KMS-11 (cell line): Measurements from ENCODE around the gene OSBPL1A.

Experiments used
- H2AFZ ChIP-seq: fragments of 200-600 bp; sonication (generic); 2 replicates; pipeline ENCODE4 v1.6.1; 2016; ENCODE audit warnings: antibody characterized with exemption, mixed run types, low read depth
- H3K27ac ChIP-seq: fragments of 200-600 bp; sonication (generic); 2 replicates; pipeline ENCODE4 v1.6.1; 2016; ENCODE audit warnings: mild to moderate bottlenecking, mixed run types
- H3K27me3 ChIP-seq: fragments of 200-600 bp; sonication (generic); 2 replicates; pipeline ENCODE4 v1.6.1; 2017; ENCODE audit warnings: mild to moderate bottlenecking, low read depth, mixed run types, moderate library complexity; ENCODE audit not compliant: insufficient read depth
- H3K36me3 ChIP-seq: fragments of 200-600 bp; sonication (generic); 2 replicates; pipeline ENCODE4 v1.6.1; 2017; ENCODE audit warnings: mild to moderate bottlenecking, mixed run types; ENCODE audit not compliant: insufficient read depth
- H3K4me1 ChIP-seq: fragments of 200-600 bp; sonication (generic); 2 replicates; pipeline ENCODE4 v1.6.1; 2016; ENCODE audit warnings: mild to moderate bottlenecking, low read depth, mixed run types; ENCODE audit not compliant: poor library complexity, severe bottlenecking
- H3K4me2 ChIP-seq: fragments of 200-600 bp; sonication (generic); 2 replicates; pipeline ENCODE4 v1.7.0; 2016; ENCODE audit warnings: mild to moderate bottlenecking, mixed run types
- H3K4me3 ChIP-seq: fragments of 200-600 bp; sonication (generic); IDR thresholded peaks from 2 replicates; pipeline ENCODE4 v1.6.1; 2017; ENCODE audit warnings: low read depth, low read length, mixed read lengths; ENCODE audit not compliant: insufficient read depth
- H3K79me2 ChIP-seq: fragments of 200-600 bp; sonication (generic); 2 replicates; pipeline ENCODE4 v1.6.1; 2016; ENCODE audit warnings: low read depth, mixed run types; ENCODE audit not compliant: insufficient read depth
- H3K9ac ChIP-seq: fragments of 200-600 bp; sonication (generic); 2 replicates; pipeline ENCODE4 v1.6.1; 2016; ENCODE audit warnings: mild to moderate bottlenecking, mixed run types
- H4K20me1 ChIP-seq: fragments of 200-600 bp; sonication (generic); 2 replicates; pipeline ENCODE4 v1.6.1; 2016; ENCODE audit warnings: mild to moderate bottlenecking, mixed run types; ENCODE audit not compliant: insufficient read depth
- TF ChIP-seq, protein P1 (sequence below): fragments of 200-600 bp; sonication (generic); conservative IDR thresholded peaks from 2 replicates; pipeline ENCODE4 v1.6.1; 2017; ENCODE audit warnings: low read depth, mild to moderate bottlenecking, antibody characterized with exemption, low read length, moderate library complexity, mixed read lengths

OSBPL1A gene

GRCh38 chr18:24201699-24202687 lies 195.6 kb downstream of the OSBPL1A start:
- TF ChIP-seq, protein P1, sequence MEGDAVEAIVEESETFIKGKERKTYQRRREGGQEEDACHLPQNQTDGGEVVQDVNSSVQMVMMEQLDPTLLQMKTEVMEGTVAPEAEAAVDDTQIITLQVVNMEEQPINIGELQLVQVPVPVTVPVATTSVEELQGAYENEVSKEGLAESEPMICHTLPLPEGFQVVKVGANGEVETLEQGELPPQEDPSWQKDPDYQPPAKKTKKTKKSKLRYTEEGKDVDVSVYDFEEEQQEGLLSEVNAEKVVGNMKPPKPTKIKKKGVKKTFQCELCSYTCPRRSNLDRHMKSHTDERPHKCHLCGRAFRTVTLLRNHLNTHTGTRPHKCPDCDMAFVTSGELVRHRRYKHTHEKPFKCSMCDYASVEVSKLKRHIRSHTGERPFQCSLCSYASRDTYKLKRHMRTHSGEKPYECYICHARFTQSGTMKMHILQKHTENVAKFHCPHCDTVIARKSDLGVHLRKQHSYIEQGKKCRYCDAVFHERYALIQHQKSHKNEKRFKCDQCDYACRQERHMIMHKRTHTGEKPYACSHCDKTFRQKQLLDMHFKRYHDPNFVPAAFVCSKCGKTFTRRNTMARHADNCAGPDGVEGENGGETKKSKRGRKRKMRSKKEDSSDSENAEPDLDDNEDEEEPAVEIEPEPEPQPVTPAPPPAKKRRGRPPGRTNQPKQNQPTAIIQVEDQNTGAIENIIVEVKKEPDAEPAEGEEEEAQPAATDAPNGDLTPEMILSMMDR = no peak
- Histone ChIP-seq H3K79me2 (no peaks in the 10 kb centered on the region), H3K4me3 (no peak overlapping the region), H2AFZ (no peak overlapping the region), H3K27ac (no peak overlapping the region), H3K4me2 (no peak overlapping the region), H3K9ac (no peak overlapping the region), H4K20me1 (no peaks in the 10 kb centered on the region), H3K4me1 (peaks cover 18% of the 10 kb centered on the region), H3K36me3 (no peaks in the 10 kb centered on the region), H3K27me3 (no peaks in the 10 kb centered on the region)

- H3K36me3 ChIP-seq = no peaks in the 10 kb centered on the region
- no peak overlapping the region for H3K9ac ChIP-seq
- H3K4me2 ChIP-seq = no peak overlapping the region
- H2AFZ ChIP-seq = no peak overlapping the region
- TF ChIP-seq, protein P1 = no peak
- no peaks in the 10 kb centered on the region for H3K79me2 ChIP-seq
- no peaks in the 10 kb centered on the region for H3K27me3 ChIP-seq
- H3K4me1 ChIP-seq = peaks cover 31% of the 10 kb centered on the region
- no peak overlapping the region for H3K27ac ChIP-seq
- H3K4me3 ChIP-seq = no peak overlapping the region
- no peaks in the 10 kb centered on the region for H4K20me1 ChIP-seq
These were observed 196.9 kb downstream of the OSBPL1A start for GRCh38 chr18:24200494-24201290.

DNA sequence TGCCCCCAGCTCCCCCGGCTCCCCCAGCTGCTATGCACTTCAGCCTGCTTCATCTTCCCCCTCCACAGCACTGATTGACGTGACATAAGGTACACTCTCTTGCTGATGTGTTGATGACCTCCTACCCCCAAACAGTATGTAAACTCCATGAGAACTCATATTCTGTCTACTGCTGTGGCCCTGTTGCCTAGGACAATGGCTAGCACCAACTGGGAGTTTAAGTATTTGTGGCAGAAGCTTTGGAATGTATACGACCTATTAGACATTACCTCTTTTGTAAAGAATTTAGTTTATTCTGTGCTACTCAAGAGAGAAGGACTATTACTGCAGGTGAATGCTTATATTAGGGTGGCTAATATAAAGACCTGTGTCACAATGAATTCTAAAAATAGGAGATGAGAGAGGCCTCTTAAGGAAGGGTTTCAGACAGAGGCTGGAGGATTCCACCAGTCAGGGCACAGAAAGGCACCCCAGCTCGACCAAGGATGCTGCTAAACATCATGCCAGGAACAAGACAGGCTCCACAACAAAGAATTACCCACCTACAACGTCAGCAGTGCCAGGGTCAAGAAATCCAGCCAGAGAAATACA lies 198.2 kb downstream of the OSBPL1A start:
- Histone ChIP-seq H4K20me1 (no peaks in the 10 kb centered on the region), H3K4me3 (no peak overlapping the region), H3K27me3 (no peaks in the 10 kb centered on the region), H3K36me3 (no peaks in the 10 kb centered on the region), H2AFZ (no peak overlapping the region), H3K9ac (no peak overlapping the region), H3K4me2 (no peak overlapping the region), H3K4me1 (peaks cover 43% of the 10 kb centered on the region), H3K79me2 (no peaks in the 10 kb centered on the region), H3K27ac (no peak overlapping the region)
- TF ChIP-seq, protein P1 = no peak

- no peaks in the 10 kb centered on the region for H4K20me1 ChIP-seq
- TF ChIP-seq, protein P1 = no peak
- H3K4me1 ChIP-seq = peaks cover 50% of the 10 kb centered on the region
- H3K27me3 ChIP-seq = no peaks in the 10 kb centered on the region
- no peaks in the 10 kb centered on the region for H3K36me3 ChIP-seq
- H3K27ac ChIP-seq = no peak overlapping the region
- no peak overlapping the region for H2AFZ ChIP-seq
- no peak overlapping the region for H3K4me3 ChIP-seq
- no peak overlapping the region for H3K4me2 ChIP-seq
- H3K9ac ChIP-seq = no peak overlapping the region
- no peaks in the 10 kb centered on the region for H3K79me2 ChIP-seq
These were observed 199.2 kb downstream of the OSBPL1A start for GRCh38 chr18:24198461-24198860.
